NT2/D1 (cell line): ENCODE measurements around the gene LSM14B.
A peak's percentile ranks its signal among the peaks of the same experiment; 100 is the strongest.

ENCODE experiments used
- DNase-seq: peaks from one replicate; pipeline ENCODE4 v3.0.0-alpha.2; 2011; ENCODE audit warnings: low read depth, low spot score
- H3K27me3 ChIP-seq: 2 replicates; pipeline ENCODE4 v1.6.0; 2011; ENCODE audit warnings: mild to moderate bottlenecking; ENCODE audit not compliant: insufficient read length, insufficient read depth
- H3K36me3 ChIP-seq: 2 replicates; pipeline ENCODE4 v1.6.1; 2011; ENCODE audit warnings: mild to moderate bottlenecking, low read length, mixed read lengths; ENCODE audit not compliant: insufficient read depth, insufficient read length
- H3K4me1 ChIP-seq: 2 replicates; pipeline ENCODE4 v1.5.1; 2011; ENCODE audit not compliant: insufficient read depth, insufficient read length
- H3K4me3 ChIP-seq: 2 replicates; pipeline ENCODE4 v1.5.1; 2011; ENCODE audit warnings: low read depth; ENCODE audit not compliant: insufficient read length
- H3K9ac ChIP-seq: 2 replicates; pipeline ENCODE4 v1.6.0; 2011; ENCODE audit warnings: low read depth; ENCODE audit not compliant: insufficient read length
- H3K9me3 ChIP-seq: 2 replicates; pipeline ENCODE4 v1.5.1; 2011; ENCODE audit warnings: mild to moderate bottlenecking, low read length; ENCODE audit not compliant: insufficient read depth
- SUZ12 ChIP-seq: IDR thresholded peaks from 2 replicates; pipeline ENCODE4 v1.6.1; 2011; ENCODE audit not compliant: insufficient read length, insufficient read depth; ENCODE audit errors: extremely low read depth
- YY1 ChIP-seq: IDR thresholded peaks from 2 replicates; pipeline ENCODE4 v1.6.1; 2011; ENCODE audit not compliant: insufficient read length, insufficient read depth
- ZNF274 ChIP-seq: IDR thresholded peaks from 2 replicates; pipeline ENCODE4 v1.6.1; 2011; ENCODE audit warnings: mild to moderate bottlenecking, low read depth, low read length

The LSM14B gene

DNA sequence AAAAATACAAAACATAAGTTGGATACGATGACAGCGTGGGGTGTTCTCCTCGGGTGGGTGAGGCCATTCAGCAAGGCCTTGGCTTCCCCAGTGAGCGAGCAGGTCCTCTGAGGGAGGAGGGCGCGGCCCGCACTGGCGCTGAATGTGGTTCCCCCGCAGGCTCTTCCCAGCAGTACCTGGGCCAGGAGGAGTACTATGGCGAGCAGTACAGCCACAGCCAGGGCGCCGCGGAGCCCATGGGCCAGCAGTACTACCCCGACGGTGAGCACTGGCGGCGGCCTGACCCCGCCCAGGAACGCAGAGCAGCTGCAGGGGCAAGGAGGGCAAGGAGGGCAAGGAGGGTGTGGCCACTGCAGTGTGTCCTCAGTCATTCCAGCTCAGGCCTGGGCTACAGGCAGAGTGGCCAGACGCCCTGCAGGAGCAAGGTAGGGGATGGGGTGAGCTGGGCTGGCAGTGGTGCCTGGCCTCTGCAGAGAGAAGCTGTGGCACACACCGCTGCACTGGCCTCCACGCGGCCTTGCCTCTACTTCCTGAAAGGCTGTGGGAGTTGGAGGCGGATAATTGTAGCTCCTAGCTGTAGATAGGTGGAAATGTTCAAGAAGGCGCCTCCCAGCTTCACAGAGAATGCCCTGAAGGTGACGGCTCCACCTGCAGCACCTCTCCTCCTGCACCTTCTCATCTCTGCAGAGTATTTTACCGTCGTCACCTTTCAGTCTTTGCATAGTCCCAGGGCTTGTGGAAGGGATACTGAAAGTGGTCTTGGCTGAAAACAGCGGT, 41.9 kb downstream of the LSM14B start:
- Histone ChIP-seq H3K9me3 (no peaks in the 10 kb centered on the region), H3K27me3 (no peaks in the 10 kb centered on the region), H3K36me3 (peaks cover 88% of the 10 kb centered on the region), H3K9ac (no peak overlapping the region), H3K4me3 (no peak overlapping the region), H3K4me1 (peaks cover 25% of the 10 kb centered on the region)
- no peak for DNase-seq
- TF ChIP-seq SUZ12 = no peak
- no peak for TF ChIP-seq ZNF274
- TF ChIP-seq YY1 = no peak

DNA sequence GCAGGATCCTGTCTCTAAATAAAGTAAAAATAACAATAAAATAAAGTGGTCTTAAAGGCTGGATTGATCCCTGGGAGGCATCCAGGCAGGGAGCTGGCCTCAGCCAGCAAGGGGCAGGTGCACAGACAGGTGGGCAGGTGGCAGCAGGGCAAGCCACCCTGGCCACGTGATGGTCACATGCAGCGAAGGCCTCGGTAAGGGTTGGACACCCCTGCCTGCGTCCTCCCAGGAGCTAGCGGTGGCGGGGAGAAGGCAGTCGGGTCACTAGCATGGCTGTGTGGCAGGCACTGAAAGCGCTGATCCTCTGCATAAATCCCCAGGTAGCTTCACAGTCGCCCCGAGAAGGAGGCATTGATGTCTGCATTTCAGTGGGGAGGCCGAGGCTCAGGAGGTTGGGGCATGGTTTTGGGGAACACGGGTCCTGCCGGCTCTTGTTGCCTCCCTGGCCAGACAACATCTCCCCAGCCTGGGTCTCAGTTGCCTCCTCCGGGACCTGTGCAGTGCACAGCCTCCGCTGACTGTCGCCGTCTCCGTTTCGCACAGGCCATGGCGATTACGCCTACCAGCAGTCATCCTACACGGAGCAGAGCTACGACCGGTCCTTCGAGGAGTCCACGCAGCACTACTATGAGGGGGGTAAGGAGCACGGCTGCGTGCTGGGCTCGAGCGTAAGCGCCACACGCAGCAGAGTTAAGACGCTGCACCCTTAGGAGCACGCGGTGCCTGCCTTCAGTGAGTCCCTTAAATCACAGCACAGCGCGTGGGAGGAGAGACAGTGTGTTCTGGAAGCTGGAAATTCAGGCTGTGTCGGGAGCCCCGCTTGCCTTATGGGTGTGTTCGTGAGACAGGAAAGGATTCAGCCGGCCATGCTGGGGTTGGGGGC, 42.8 kb downstream of the LSM14B start:
- no peaks in the 10 kb centered on the region for H3K27me3 ChIP-seq
- DNase-seq = no peak
- no peaks in the 10 kb centered on the region for H3K9me3 ChIP-seq
- TF ChIP-seq SUZ12 (no peak), ZNF274 (no peak), YY1 (no peak)
- H3K4me3 ChIP-seq = no peak overlapping the region
- peaks cover 89% of the 10 kb centered on the region for H3K36me3 ChIP-seq
- no peak overlapping the region for H3K9ac ChIP-seq
- H3K4me1 ChIP-seq = peaks cover 20% of the 10 kb centered on the region

DNA sequence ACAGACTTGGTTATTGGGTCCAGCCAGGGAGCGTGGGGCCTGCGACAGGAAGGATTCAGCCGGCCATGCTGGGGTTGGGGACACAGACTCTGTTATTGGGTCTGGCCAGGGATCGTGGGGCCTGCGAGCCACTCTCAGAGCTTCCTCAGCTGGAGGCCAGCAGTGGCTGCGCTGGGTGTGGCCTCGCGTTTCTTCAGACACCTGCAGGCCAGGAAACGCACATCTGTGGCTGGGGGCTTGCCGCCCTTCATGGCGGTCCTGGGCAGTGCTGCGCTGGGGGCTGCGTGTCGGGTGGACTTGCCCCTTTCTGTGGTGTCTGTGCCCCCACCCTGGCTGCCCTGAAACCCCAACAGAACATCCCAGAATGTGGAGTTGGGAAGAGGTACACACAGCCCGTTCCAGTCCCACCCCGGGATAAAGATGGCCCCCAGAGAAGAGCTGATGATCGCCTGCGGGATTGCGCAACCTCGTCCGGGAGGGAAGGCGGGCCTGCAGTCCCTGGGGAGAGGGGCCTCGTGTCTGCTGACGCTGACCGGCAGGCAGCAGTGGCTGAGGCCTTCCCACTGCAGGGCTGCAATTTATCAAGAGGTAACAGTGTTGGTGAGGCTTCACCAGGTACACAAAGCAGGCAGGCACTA, 43.6 kb downstream of the LSM14B start:
- Histone ChIP-seq H3K27me3 (no peaks in the 10 kb centered on the region), H3K4me1 (peaks cover 20% of the 10 kb centered on the region), H3K9me3 (no peaks in the 10 kb centered on the region), H3K36me3 (peaks cover 88% of the 10 kb centered on the region), H3K9ac (peak overlapping the region; percentile 5), H3K4me3 (no peak overlapping the region)
- TF ChIP-seq YY1 (no peak), ZNF274 (no peak), SUZ12 (no peak)
- no peak for DNase-seq

GRCh38 chr20:62167474-62167873, 45.2 kb downstream of the LSM14B start:
- Histone ChIP-seq H3K9me3 (no peaks in the 10 kb centered on the region), H3K9ac (no peak overlapping the region), H3K4me1 (peaks cover 12% of the 10 kb centered on the region), H3K27me3 (no peaks in the 10 kb centered on the region), H3K36me3 (peaks cover 78% of the 10 kb centered on the region), H3K4me3 (no peak overlapping the region)
- TF ChIP-seq YY1 (no peak), SUZ12 (no peak), ZNF274 (no peak)
- no peak for DNase-seq

- DNase-seq = no peak
- H3K36me3 ChIP-seq = peaks cover 77% of the 10 kb centered on the region
- no peak for TF ChIP-seq YY1
- no peak for TF ChIP-seq ZNF274
- TF ChIP-seq SUZ12 = no peak
- H3K4me3 ChIP-seq = no peak overlapping the region
- peaks cover 12% of the 10 kb centered on the region for H3K4me1 ChIP-seq
- H3K9ac ChIP-seq = no peak overlapping the region
- H3K9me3 ChIP-seq = no peaks in the 10 kb centered on the region
- no peaks in the 10 kb centered on the region for H3K27me3 ChIP-seq
Measured at GRCh38 chr20:62168061-62168460, 45.8 kb downstream of the LSM14B start.

GRCh38 chr20:62168890-62169435, 46.7 kb downstream of the LSM14B start:
- Histone ChIP-seq H3K9ac (no peak overlapping the region), H3K4me1 (peaks cover 12% of the 10 kb centered on the region), H3K36me3 (peaks cover 76% of the 10 kb centered on the region), H3K27me3 (no peaks in the 10 kb centered on the region), H3K9me3 (no peaks in the 10 kb centered on the region), H3K4me3 (no peak overlapping the region)
- TF ChIP-seq ZNF274 (no peak), SUZ12 (no peak), YY1 (no peak)
- DNase-seq = no peak

DNA sequence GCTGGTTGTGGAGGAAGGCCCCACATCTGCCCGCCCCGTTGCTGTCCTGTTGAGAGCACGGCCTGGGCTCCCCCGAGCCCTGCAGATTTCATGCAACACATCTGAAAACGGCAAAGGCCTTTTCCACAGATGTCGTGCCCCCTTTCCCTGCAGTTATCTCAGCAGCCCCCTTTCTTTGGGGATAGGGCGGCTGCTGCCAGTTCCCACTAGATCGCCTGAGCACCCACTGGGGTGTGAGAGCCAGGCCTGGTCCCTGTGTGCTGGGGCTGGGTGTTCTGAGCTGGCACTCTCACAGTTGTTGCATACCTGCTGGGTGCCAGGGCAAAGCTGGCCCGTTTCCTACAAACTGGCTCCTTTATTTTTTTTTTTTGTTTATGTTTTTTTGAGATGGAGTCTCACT, 48.3 kb downstream of the LSM14B start:
- Histone ChIP-seq H3K9ac (no peak overlapping the region), H3K36me3 (peaks cover 76% of the 10 kb centered on the region), H3K4me1 (peaks cover 8% of the 10 kb centered on the region), H3K9me3 (no peaks in the 10 kb centered on the region), H3K27me3 (no peaks in the 10 kb centered on the region), H3K4me3 (no peak overlapping the region)
- no peak for DNase-seq
- TF ChIP-seq YY1 = no peak
